Measurements from ENCODE around the gene ATAD2B. TPM values are rescaled to one million over a fixed set of nuclear protein-coding genes. Genes with fewer than 3 reads are reported as not detected.
A peak's percentile ranks its signal among the peaks of the same experiment; 100 is the strongest.

Gene ATAD2B
- total and polyA plus RNA-seq, 8 donors, result 4.1 to 15.6 (median 9.3) TPM

GRCh38 chr2:23925702-23926289 lies 1.1 kb downstream of the ATAD2B start:
- intact Hi-C loops (cut with DNase I), result no loop called here

GRCh38 chr2:23924589-23925359 lies 2.1 kb downstream of the ATAD2B start:
- TF ChIP-seq CTCF (IDR thresholded peaks at IDR 0.05), result no peak
- no peak for ATAC-seq
- Histone ChIP-seq H3K4me1 (peaks cover 4 to 29% (median 15%) of the 10 kb centered on the region in 3 donors), H3K36me3 (no peaks in the 10 kb centered on the region), H3K27me3 (no peaks in the 10 kb centered on the region), H3K4me3 (peak overlapping the region in 2 of 4 donors; percentile 92 to 97), H3K27ac (no peak overlapping the region), H3K9me3 (no peaks in the 10 kb centered on the region)
- no peak for DNase-seq
- FAIRE-seq, result no peak
- intact Hi-C loops (cut with DNase I), result no loop called here
- WGBS, 2 donors, result 12 to 20% methylated on average over 7 of the region's 7 CpGs

More at GRCh38 chr2:23925702-23926289, 1.1 kb downstream of the ATAD2B start:
- Histone ChIP-seq H3K27ac (peak overlapping the region; percentile 97 to 99 (median 98)), H3K9me3 (no peaks in the 10 kb centered on the region), H3K4me3 (peak overlapping the region; percentile 91 to 98 (median 94)), H3K27me3 (no peaks in the 10 kb centered on the region), H3K36me3 (no peaks in the 10 kb centered on the region), H3K4me1 (peaks cover 4 to 29% (median 15%) of the 10 kb centered on the region in 3 donors)
- WGBS, 2 donors, result 0% methylated on average over 13 of the region's 13 CpGs
- no peak for FAIRE-seq
- DNase-seq, result peak in 3 of 6 donors; percentile 24 to 65 (median 34)
- peak; percentile 19 to 63 (median 40) for ATAC-seq
- no peak for TF ChIP-seq CTCF (IDR thresholded peaks at IDR 0.05)

- Histone ChIP-seq H3K9me3 (no peaks in the 10 kb centered on the region), H3K27me3 (no peaks in the 10 kb centered on the region), H3K4me3 (no peak overlapping the region), H3K36me3 (no peaks in the 10 kb centered on the region), H3K4me1 (peaks cover 0 to 9% (median 6%) of the 10 kb centered on the region in 3 donors), H3K27ac (no peak overlapping the region)
- DNase-seq (no peak), FAIRE-seq (no peak), ATAC-seq (no peak)
- 91 to 93% methylated on average over 8 of the region's 8 CpGs for WGBS, 2 donors
- intact Hi-C loops (cut with DNase I), result no loop called here
- no peak for TF ChIP-seq CTCF (IDR thresholded peaks at IDR 0.05)
Observed at GRCh38 chr2:23918837-23919489, 8.0 kb downstream of the ATAD2B start.

- H3K4me3 ChIP-seq, result no peak overlapping the region
- no peak for FAIRE-seq
- H3K36me3 ChIP-seq, result no peaks in the 10 kb centered on the region
- WGBS, 2 donors, result 82 to 84% methylated on average over 3 of the region's 3 CpGs
- H3K27ac ChIP-seq, result no peak overlapping the region
- no peak for DNase-seq
- peaks cover 0 to 9% (median 6%) of the 10 kb centered on the region in 3 donors for H3K4me1 ChIP-seq
- intact Hi-C loops (cut with DNase I), result no loop called here
- no peak for TF ChIP-seq CTCF (IDR thresholded peaks at IDR 0.05)
- no peaks in the 10 kb centered on the region for H3K27me3 ChIP-seq
- H3K9me3 ChIP-seq, result no peaks in the 10 kb centered on the region
- ATAC-seq, result no peak
Observed at GRCh38 chr2:23916727-23917405, 10.1 kb downstream of the ATAD2B start.
